GM19452 (cell line): ENCODE measurements around the gene PDE9A.

Experiments
- ATAC-seq: cut with Tn5 transposase; IDR thresholded peaks from one replicate; pipeline ENCODE4 v1.9.1; 2021; ENCODE audit not compliant: unreplicated experiment

The PDE9A gene

GRCh38 chr21:42767561-42767835 lies 114.1 kb downstream of the PDE9A start:
- no peak for ATAC-seq

DNA sequence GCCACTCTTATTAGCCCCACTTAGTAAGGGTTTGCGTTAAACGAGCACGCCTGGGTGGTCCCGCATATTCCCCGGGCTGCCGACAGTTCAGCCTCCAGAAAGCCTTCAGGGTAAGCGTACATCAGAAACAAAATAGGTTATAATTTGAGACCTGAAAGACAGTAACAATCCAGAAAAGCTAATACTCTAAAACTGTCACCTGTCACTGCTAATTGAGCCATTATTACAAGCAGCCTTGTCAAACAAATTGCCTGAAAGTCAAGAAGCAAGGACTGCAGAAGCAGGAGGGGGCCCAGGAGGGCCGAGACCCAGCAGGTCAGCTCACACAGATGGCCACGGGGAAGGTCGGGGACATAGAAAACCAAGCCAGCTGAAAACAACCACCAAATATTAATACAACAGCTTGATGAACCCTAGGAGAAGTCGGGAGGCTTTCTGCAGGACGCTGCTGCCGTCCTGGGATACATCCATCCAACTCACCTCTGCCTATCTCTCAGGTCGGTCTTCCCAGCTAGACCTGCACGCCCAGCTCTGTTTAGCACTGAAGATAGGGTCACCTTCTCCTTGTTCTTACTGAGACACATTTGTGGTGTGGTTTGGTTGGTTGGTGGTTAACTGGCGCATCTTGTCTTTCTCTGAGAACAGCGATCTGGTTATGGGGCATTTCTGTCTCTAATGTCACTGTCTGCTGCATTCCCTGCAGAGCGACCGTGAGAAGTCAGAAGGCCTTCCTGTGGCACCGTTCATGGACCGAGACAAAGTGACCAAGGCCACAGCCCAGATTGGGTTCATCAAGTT lies 115.1 kb downstream of the PDE9A start:
- ATAC-seq: no peak

DNA sequence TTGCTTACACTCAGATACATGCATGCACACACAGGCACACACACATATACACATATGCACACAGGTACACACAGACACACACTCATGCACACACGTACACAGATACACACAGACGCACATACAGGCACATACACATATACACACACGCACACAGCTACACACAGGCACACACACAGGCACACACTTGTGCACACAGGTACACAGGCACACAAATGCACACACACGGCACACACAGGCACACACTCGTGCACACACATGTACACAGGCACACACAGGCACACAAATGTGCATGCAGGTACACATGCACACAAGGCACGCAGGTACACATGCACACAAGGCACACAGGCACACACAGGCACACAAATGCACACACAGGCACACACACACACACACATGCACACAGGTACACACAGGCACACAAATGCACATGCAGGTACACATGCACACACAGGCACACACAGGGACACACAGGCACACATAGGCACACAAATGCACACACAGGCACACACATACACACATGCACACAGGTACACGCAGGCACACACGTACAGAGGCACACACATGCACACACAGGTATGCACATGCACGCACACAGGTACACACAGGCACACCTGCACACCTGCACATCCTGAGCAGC lies 115.9 kb downstream of the PDE9A start:
- no peak for ATAC-seq

GRCh38 chr21:42769820-42770716 lies 116.6 kb downstream of the PDE9A start:
- no peak for ATAC-seq

DNA sequence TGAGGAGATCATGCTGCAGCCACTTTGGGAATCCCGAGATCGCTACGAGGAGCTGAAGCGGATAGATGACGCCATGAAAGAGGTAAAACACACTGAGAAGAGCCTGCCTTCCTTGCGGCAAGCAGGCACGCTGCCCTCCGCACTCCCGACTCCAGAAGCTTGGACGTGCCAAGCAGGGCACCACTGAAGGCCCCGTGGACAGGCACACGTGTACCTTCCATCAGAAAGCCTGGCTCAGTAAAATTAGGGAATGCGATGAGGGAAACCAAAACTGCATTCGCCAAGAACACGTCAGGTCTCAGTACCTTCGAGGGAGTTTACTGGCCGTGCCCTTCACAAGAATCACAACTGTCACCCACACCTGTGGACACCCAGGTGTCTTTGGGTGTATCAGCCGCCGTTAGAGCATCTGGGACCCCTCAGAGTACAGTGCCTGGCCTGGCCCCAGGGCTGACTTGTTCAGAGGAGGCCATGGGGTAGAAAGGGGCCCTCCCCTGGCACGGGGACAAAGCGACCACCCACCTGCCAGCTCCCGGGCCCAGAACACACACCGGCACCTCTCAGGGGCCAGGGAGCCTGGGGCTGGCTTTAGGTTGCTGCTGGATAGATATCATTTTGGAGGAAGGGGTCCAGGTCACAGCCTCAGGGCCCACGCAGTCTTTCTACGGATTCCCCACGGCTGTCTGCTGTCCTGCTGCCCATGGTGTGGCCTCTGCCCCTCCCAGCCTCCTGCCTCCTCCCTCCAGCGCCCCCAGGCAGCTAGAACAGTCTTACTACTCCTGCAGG lies 117.5 kb downstream of the PDE9A start:
- ATAC-seq: no peak

DNA sequence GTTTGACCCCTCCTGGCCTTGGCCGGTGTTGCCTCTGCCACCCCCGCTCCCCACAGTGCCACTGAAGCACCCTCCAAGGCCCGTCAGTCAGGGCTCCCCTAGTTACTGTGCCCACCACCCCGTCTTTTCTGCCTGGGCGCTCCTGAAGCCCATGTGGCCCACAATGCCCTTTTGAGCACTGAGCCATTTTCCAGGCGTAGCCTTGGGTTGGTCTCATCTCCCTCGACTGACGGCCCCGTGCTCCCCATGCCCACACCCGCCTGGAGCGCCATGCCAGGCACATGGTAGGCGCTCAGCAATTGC lies 118.0 kb downstream of the PDE9A start:
- ATAC-seq: no peak

DNA sequence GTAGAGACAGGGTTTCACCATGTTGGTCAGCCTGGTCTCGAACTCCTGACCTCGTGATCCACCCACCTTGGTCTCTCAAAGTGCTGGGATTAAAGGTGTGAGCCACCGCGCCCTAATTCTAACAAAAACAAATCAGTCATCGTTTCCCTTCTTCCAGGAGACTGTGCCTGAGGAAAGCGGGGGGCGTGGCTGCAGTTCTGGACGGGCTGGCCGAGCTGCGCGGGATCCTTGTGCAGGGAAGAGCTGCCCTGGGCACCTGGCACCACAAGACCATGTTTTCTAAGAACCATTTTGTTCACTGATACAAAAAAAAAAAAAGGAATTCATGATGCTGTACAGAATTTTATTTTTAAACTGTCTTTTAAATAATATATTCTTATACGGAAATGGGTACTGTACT lies 121.7 kb downstream of the PDE9A start:
- no peak for ATAC-seq

- no peak for ATAC-seq
Observed at GRCh38 chr21:42775891-42776290, 122.5 kb downstream of the PDE9A start.

DNA sequence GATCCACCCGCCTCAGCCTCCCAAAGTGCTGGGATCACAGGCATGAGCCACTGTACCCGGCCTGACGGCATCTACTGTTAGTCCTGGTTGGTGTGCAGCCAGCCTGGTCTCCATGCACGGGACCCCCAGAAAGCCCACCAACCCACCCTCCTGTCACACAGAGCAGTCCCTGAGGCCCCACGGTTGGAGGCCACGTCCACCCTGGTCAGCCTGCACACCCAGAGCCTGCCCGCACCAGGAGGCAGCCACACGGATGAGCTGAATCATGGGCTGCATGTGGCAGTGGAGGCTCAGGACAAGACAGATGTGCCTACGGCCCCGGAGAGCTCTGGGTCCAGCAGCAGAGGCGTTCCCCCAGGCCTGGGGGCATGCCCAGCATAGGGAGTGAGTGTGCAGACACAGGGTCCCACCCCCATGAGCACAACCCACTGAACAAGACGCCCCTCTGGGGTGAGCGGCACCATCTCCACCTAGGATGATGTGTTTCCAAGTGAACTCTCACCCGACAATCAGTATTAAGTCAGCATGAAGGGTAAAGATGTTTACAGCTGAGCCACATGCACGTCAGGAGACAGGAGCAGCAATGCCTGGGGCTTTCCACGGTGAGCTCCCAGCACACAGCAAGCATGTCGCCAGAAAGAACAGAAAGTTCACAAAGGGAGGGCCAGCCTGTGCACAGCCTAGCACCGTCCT lies 123.8 kb downstream of the PDE9A start:
- ATAC-seq: no peak

- no peak for ATAC-seq
Observed at GRCh38 chr21:42777757-42778344, 124.4 kb downstream of the PDE9A start.

- no peak for ATAC-seq
Observed at GRCh38 chr21:42779431-42779861, 126.0 kb downstream of the PDE9A start.

DNA sequence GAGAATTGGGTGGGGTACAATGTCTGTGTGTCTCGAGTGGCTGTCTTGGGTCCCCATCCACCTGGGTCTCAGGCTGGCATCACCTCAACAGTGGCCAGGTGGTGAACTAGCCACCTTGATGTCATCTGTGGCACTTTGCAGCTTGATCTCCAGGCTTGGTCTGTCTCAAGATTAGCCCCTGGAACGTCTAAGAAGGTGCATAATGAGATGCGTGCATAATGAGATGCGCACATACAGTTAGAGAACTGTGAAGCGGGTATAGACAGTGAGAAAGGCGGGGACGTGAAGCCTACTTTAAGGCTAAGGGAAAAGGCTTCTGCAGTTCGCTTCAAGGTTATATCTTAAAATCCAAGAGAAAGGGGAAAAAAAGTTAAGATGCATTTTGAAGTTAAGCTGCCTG lies 127.2 kb downstream of the PDE9A start:
- ATAC-seq: no peak

- ATAC-seq: no peak
Observed at GRCh38 chr21:42781150-42781970, 127.9 kb downstream of the PDE9A start.

DNA sequence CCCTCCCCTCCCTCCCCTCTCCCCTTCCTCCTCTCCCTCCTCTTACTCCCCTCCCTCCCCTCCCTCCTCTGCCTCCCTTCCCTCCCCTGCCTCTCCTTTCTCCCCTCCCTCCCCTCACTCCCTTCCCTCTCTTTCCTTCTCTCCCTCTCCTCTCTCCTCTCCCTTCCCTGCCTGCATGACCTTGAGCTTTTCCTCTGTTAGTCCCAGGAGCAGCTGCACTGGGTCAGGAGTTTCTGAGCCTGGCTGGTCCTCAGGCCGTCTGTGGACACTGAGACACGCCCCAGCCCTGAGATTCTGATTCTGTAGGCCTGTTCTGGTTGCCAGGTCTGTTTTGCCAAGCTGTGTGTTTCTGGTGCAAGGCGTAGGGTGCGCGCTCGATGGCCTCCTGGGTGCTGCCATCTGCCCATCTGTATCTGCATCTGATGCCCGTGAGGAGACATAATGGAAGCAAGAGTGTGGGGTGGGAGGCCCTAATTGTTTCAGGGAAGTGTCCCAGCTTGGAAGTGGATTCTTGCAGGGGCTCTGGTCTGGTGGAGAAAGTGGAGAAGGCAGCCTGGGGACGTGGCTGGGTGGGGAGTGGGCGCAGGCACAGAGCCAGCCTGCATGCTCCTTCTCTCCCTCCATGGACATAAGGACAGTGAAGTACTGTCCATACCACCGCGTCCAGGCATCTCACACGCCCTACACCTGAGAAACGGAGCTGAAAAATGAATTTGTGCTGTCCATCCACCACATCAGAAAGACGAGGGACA lies 128.7 kb downstream of the PDE9A start:
- ATAC-seq: no peak

GRCh38 chr21:42782723-42783242 lies 129.4 kb downstream of the PDE9A start:
- no peak for ATAC-seq

DNA sequence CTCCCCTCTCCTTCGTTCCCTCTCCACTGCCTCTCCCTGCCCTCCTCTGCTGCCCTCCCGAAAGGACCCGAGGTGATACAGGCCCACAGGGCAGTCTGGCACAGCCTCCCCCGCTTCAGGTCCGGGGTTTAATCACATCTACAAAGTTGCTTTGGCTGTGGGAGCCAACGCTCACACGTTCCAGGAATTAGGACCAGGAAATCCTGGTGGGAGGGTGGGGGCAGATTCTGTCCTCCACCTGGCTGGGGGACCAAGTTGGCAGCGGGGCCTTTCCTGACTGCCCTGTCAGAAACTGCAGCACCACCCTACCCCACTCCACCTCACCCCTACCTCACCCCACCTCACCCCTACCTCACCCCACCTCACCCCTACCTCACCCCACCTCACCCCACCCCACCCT lies 130.9 kb downstream of the PDE9A start:
- no peak for ATAC-seq

- ATAC-seq: no peak
Observed at GRCh38 chr21:42784896-42785451, 131.6 kb downstream of the PDE9A start.
